ENCODE results near the gene POFUT1.

Gene POFUT1

DNA sequence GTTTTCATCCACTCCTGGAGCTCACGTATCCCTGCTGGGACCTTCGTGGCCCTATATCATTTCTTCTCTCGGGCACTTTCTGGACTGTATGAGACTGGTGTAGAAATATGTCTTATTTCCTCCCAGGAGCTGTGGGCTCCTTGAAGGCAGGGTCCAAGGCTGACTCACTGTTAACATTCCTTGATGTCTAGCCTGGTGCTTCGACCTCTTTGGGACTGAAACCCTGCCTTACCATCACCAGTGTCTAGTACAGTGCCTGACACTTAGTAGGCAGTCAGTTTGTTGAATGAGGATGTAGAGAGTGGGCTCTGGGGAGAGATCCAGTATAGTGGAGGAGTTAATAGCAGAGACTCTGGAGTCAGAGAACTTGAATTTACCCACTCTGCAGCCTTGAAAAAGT lies 23.6 kb downstream of the POFUT1 start:
- Mint-ChIP-seq H3K4me1 (ENCODE audit: low read depth) (peaks cover 43% of the 10 kb centered on the region), H3K27me3 (no peaks in the 10 kb centered on the region), H3K27ac (peak overlapping the region; percentile 97), H3K36me3 (ENCODE audit: low read depth) (peaks cover 99% of the 10 kb centered on the region), H3K4me3 (no peak overlapping the region), H3K9me3 (no peaks in the 10 kb centered on the region)
- DNase-seq: no peak

GRCh38 chr20:32231847-32232246 lies 24.2 kb downstream of the POFUT1 start:
- Mint-ChIP-seq H3K9me3 (no peaks in the 10 kb centered on the region), H3K4me1 (ENCODE audit: low read depth) (peaks cover 43% of the 10 kb centered on the region), H3K36me3 (ENCODE audit: low read depth) (peaks cover 99% of the 10 kb centered on the region), H3K27ac (peak overlapping the region; percentile 97), H3K27me3 (no peaks in the 10 kb centered on the region), H3K4me3 (peak overlapping the region; percentile 68)
- DNase-seq: peak; percentile 57

DNA sequence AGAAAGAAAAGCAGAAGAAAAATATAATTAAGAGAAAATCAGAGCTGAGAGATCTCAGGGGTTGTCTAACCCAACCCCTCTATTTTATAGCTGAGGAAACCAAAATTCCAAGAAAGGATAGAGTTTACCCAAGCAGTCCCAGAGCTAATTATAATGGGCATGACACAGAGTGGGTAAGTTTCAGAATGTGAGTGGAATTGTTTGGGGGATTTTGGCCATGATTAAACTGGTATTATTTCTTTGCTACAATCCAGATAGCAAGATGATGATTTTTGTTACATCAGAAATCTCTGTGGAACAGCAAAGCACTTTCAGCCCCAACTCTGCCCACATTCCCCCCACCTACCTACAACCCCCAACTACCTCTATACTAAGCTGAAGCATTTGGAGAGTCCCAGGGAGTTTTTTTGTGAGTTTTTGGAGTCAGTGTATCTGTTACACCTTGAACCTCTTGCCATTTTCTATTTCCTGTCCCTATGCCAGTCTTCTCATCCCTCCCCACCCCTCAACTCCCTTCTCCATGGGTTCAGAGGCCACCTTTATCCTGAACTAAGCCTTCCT lies 24.7 kb downstream of the POFUT1 start:
- Mint-ChIP-seq H3K9me3 (no peaks in the 10 kb centered on the region), H3K36me3 (ENCODE audit: low read depth) (peaks cover 99% of the 10 kb centered on the region), H3K4me3 (peak overlapping the region; percentile 68)

GRCh38 chr20:32233286-32233685 lies 25.6 kb downstream of the POFUT1 start:
- DNase-seq: no peak
- H3K27ac Mint-ChIP-seq: peak overlapping the region; percentile 97
- peaks cover 47% of the 10 kb centered on the region for H3K4me1 Mint-ChIP-seq (ENCODE audit: low read depth)
- no peaks in the 10 kb centered on the region for H3K9me3 Mint-ChIP-seq
- H3K4me3 Mint-ChIP-seq: no peak overlapping the region
- no peaks in the 10 kb centered on the region for H3K27me3 Mint-ChIP-seq
- peaks cover 95% of the 10 kb centered on the region for H3K36me3 Mint-ChIP-seq (ENCODE audit: low read depth)

More for the DNA sequence above, 24.7 kb downstream of the POFUT1 start:
- no peak for DNase-seq
- peaks cover 45% of the 10 kb centered on the region for H3K4me1 Mint-ChIP-seq (ENCODE audit: low read depth)
- no peaks in the 10 kb centered on the region for H3K27me3 Mint-ChIP-seq
- H3K27ac Mint-ChIP-seq: peak overlapping the region; percentile 97

DNA sequence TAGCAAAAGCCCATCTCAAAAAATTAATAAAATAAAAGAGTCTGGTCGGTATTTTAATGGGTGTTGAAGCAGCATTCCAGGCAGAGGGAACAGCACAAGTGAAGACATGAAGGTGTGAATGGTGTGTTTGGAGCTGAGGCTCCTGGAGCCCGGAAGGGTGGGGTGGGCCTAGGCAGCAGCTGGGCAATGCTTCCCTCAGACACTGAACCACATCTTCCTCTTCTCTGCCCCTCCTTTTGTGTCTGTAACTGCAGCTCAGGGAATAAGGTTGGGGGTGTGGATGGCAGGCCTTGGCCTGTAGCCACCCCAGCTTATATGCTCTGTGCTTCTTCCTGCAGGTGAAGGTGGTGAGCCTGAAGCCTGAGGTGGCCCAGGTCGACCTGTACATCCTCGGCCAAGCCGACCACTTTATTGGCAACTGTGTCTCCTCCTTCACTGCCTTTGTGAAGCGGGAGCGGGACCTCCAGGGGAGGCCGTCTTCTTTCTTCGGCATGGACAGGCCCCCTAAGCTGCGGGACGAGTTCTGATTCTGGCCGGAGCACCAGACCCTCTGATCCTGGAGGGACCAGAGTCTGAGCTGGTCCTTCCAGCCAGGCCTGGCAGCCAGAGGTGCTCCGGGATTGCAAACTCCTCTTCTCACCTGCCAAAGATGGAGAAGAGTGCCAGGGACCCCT lies 26.6 kb downstream of the POFUT1 start:
- H3K9me3 Mint-ChIP-seq: no peaks in the 10 kb centered on the region
- H3K36me3 Mint-ChIP-seq (ENCODE audit: low read depth): peaks cover 87% of the 10 kb centered on the region
- no peak overlapping the region for H3K4me3 Mint-ChIP-seq
- H3K4me1 Mint-ChIP-seq (ENCODE audit: low read depth): peaks cover 48% of the 10 kb centered on the region
- no peaks in the 10 kb centered on the region for H3K27me3 Mint-ChIP-seq
- H3K27ac Mint-ChIP-seq: peak overlapping the region; percentile 97
- no peak for DNase-seq

DNA sequence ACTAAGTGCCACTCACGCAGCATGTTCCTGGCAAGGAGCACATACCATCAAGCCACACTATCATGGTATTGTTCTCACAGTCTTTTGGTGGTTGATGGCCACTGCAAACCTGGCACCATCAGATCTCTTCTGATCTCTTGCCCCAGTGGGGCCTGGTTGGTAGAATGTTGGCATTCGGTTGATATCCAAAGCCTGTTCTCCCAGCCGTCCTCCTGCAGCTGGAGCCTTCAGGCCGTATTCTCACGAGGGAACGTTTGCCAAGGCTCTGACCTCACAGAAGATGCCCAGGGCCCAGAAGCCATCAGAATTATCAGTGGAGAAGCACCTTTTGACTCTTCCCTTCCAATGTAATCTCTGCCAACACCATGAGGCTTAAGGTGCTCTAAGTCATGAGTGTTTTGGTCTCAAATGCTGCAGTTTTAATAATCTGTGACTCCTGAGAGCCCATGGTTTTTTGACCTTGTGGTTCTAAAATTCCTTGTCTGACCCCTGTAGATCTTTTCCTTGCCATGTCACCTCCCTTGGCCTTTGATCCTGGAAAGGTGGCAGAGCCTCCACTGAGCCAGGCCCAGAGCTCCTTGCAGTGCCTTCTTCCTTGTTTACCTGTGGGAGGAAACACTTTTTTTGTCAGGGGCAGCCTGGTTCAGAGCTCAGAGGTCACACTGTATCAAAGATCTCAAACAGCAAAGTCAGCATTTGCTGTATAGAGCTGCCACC lies 27.8 kb downstream of the POFUT1 start:
- Mint-ChIP-seq H3K27ac (peak overlapping the region; percentile 74), H3K36me3 (ENCODE audit: low read depth) (peaks cover 75% of the 10 kb centered on the region), H3K4me1 (ENCODE audit: low read depth) (peaks cover 55% of the 10 kb centered on the region)

GRCh38 chr20:32236048-32236533 lies 28.4 kb downstream of the POFUT1 start:
- DNase-seq: no peak
- no peaks in the 10 kb centered on the region for H3K9me3 Mint-ChIP-seq
- peaks cover 69% of the 10 kb centered on the region for H3K36me3 Mint-ChIP-seq (ENCODE audit: low read depth)
- H3K4me3 Mint-ChIP-seq: no peak overlapping the region
- H3K27ac Mint-ChIP-seq: peak overlapping the region; percentile 74
- peaks cover 53% of the 10 kb centered on the region for H3K4me1 Mint-ChIP-seq (ENCODE audit: low read depth)
- H3K27me3 Mint-ChIP-seq: no peaks in the 10 kb centered on the region

More for the DNA sequence above, 27.8 kb downstream of the POFUT1 start:
- Mint-ChIP-seq H3K4me3 (no peak overlapping the region), H3K9me3 (no peaks in the 10 kb centered on the region), H3K27me3 (no peaks in the 10 kb centered on the region)
- no peak for DNase-seq

DNA sequence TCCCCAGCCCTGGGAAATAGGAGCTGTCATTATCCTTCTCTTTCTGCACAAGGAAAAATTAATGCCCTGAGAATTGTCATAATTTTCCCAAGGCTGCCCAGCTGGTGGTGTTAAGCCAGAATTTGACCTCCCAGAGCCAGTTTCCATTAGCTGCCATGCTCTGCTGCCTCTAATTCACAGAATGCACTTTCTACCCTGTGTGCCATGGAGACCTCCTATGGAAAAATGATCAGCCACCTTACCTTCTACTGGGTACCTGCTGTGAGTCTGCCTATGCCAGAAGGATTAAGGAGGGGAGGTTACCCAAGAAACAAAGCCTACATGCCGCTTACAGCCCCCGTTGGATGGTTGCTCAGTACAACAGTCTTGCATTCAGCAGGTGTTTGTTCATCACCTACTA lies 29.1 kb downstream of the POFUT1 start:
- Mint-ChIP-seq H3K27ac (peak overlapping the region; percentile 63), H3K4me1 (ENCODE audit: low read depth) (peaks cover 48% of the 10 kb centered on the region), H3K36me3 (ENCODE audit: low read depth) (peaks cover 62% of the 10 kb centered on the region), H3K27me3 (no peaks in the 10 kb centered on the region), H3K4me3 (no peak overlapping the region), H3K9me3 (no peaks in the 10 kb centered on the region)
- no peak for DNase-seq

GRCh38 chr20:32237419-32237818 lies 29.7 kb downstream of the POFUT1 start:
- no peaks in the 10 kb centered on the region for H3K27me3 Mint-ChIP-seq
- H3K4me3 Mint-ChIP-seq: no peak overlapping the region
- peaks cover 56% of the 10 kb centered on the region for H3K36me3 Mint-ChIP-seq (ENCODE audit: low read depth)
- H3K27ac Mint-ChIP-seq: peak overlapping the region; percentile 63
- DNase-seq: no peak
- peaks cover 43% of the 10 kb centered on the region for H3K4me1 Mint-ChIP-seq (ENCODE audit: low read depth)
- H3K9me3 Mint-ChIP-seq: no peaks in the 10 kb centered on the region

- Mint-ChIP-seq H3K36me3 (ENCODE audit: low read depth) (peaks cover 43% of the 10 kb centered on the region), H3K27ac (peak overlapping the region; percentile 59), H3K9me3 (no peaks in the 10 kb centered on the region), H3K27me3 (no peaks in the 10 kb centered on the region), H3K4me1 (ENCODE audit: low read depth) (peaks cover 29% of the 10 kb centered on the region), H3K4me3 (no peak overlapping the region)
- DNase-seq: no peak
Observed at GRCh38 chr20:32238483-32239425, 31.1 kb downstream of the POFUT1 start.

DNA sequence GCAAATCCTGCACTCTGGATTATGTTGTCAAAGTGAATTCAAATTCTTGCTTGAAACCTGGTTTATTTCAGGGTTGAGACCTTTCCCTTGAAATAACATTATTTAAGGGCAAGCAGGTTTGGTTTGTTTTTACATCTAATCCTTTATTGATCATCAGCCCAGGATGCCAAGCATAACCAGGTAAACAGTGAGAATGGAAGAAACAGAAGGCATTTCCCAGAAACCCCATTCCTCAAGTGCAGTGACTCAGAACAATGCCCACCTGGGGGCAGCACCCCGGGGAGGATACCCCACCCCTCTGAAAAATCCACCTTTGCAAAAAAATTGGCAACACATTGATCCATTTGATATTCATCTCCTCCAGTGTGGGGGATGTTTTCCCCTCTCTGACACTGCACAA lies 32.5 kb downstream of the POFUT1 start:
- Mint-ChIP-seq H3K9me3 (no peaks in the 10 kb centered on the region), H3K27me3 (no peaks in the 10 kb centered on the region), H3K36me3 (ENCODE audit: low read depth) (peaks cover 28% of the 10 kb centered on the region), H3K27ac (peak overlapping the region; percentile 78), H3K4me3 (no peak overlapping the region), H3K4me1 (ENCODE audit: low read depth) (peaks cover 31% of the 10 kb centered on the region)
- DNase-seq: no peak

GRCh38 chr20:32241807-32242206 lies 34.1 kb downstream of the POFUT1 start:
- H3K27ac Mint-ChIP-seq: peak overlapping the region; percentile 33
- no peak for DNase-seq

GRCh38 chr20:32244150-32244823 lies 36.6 kb downstream of the POFUT1 start:
- no peak for DNase-seq
- Mint-ChIP-seq H3K9me3 (no peaks in the 10 kb centered on the region), H3K4me1 (ENCODE audit: low read depth) (peaks cover 40% of the 10 kb centered on the region), H3K27ac (no peak overlapping the region), H3K36me3 (ENCODE audit: low read depth) (no peaks in the 10 kb centered on the region), H3K27me3 (no peaks in the 10 kb centered on the region), H3K4me3 (no peak overlapping the region)

More at GRCh38 chr20:32241807-32242206, 34.1 kb downstream of the POFUT1 start:
- no peak overlapping the region for H3K4me3 Mint-ChIP-seq
- H3K9me3 Mint-ChIP-seq: no peaks in the 10 kb centered on the region
- peaks cover 35% of the 10 kb centered on the region for H3K4me1 Mint-ChIP-seq (ENCODE audit: low read depth)
- H3K27me3 Mint-ChIP-seq: no peaks in the 10 kb centered on the region
- peaks cover 12% of the 10 kb centered on the region for H3K36me3 Mint-ChIP-seq (ENCODE audit: low read depth)
